Measurements from ENCODE around the gene DCUN1D2.

DCUN1D2 gene

DNA sequence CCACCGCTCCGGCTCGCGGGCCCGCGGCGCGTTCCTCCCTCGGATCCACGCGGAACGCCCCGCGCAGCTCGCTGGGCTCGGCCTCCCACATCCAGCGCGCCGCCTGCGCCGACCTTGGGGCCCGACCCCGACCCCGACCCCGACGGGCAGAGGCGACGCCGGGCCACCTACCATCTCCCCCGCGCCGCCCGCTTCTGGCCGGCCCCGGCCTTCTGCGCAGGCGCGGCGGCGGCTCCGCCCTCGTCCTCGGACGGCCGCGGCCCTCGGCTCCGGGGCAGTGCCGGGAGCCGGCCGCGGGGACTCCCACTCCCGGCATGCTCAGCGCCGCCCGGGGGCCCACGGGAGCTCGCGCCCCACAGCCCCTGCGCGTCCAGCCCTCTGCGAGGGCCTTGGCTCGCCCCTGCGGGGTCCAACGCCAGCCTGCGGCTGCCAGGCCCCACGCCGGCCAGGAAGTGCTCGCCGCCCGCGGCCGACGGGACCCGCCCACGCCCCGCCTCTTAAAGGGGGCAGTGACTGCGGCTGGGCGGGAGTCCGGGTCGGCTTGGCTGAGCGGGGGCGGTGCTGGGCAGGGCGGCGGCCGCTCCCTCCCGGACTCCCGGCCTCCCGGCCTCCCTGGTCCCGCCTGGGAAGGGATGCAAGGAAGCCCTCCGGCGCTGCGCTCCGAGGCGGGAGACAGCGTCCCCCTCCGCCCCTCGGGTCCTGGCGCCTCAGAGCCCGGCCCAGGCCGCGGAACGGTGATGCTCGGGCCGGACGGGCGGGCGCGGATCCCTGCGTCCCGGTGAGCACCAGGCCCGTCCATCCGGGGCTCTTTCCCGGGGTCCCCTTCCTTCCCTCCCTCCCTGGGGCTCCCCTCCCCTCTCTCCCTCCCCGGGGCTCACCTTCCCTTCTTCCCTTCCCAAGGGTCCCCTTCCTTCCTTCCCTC is at the start of gene DCUN1D2:
Gene DCUN1D2 (minus strand): TSS at position 216 of the 922 bp plus-strand sequence. CDS start 42 bp downstream, at position 174.
- TF ChIP-seq POLR2A (IDR thresholded peaks at IDR 0.05; ENCODE audit: low read depth, low read length), result peak; percentile 75
- DNase-seq (ENCODE audit: insufficient read length, low spot score) (peak; percentile 97), FAIRE-seq (no peak)

DNA sequence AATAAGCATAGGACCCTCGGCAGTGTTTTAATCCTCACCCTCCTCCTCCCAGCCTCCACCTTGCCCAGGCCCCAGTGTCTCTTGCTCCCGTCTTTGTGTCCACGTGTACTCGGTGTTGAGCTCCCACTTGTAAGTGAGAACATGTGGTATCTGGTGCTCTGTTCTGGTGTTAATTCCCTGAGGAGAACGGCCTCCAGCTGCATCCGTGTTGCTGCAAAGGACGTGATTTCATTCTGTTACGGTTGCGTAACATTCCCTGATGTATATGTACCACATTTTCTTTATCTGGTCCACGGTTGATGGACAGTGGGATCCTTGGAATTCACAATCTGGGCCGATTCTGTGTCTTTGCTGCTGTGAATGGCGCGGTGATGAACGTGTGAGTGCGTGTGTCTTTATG is 49.3 kb upstream of the DCUN1D2 start:
- no peak for FAIRE-seq
- no peak for TF ChIP-seq POLR2A (IDR thresholded peaks at IDR 0.05; ENCODE audit: low read depth, low read length)
- DNase-seq (ENCODE audit: insufficient read length, low spot score), result no peak

DNA sequence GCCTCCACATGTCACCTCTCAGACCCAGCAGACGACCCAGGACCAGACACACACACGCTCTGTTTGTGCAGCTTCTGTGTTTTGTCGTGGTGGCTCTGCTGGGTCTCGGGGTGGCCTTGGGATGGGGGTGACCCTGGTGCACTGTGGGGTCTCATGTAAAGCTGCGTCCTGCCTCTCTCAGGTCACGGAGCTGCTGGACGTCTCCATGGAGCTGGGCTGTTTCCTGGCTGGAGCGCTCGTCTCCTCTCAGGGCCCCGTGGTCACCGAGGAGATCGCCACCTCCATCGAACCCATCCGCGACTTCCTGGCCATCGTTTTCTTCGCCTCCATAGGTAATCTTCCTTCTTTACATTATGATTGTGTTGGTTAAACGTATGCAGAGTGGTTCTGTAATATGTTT is 48.7 kb upstream of the DCUN1D2 start:
- no peak for TF ChIP-seq POLR2A (IDR thresholded peaks at IDR 0.05; ENCODE audit: low read depth, low read length)
- DNase-seq (ENCODE audit: insufficient read length, low spot score) (no peak), FAIRE-seq (no peak)

DNA sequence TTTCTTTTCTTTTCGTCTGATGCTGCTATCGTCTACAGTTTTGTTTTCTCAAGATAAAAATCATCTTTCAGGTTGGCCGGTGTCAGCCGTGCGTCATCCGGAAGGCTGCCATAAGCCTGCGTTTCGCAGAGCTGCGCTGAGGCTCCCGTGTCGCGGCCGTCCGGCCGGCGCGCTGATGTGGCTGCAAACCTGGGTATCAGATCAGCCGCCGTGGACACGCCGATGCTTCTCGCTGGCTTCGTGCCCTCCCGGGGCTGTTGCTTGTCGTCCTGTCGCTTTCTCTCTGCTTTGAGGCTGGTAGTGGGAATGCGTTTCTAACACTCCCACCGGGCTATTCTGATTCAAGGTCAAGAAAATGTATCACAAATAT is 48.2 kb upstream of the DCUN1D2 start:
- TF ChIP-seq POLR2A (IDR thresholded peaks at IDR 0.05; ENCODE audit: low read depth, low read length), result no peak
- DNase-seq (ENCODE audit: insufficient read length, low spot score), result no peak
- no peak for FAIRE-seq

DNA sequence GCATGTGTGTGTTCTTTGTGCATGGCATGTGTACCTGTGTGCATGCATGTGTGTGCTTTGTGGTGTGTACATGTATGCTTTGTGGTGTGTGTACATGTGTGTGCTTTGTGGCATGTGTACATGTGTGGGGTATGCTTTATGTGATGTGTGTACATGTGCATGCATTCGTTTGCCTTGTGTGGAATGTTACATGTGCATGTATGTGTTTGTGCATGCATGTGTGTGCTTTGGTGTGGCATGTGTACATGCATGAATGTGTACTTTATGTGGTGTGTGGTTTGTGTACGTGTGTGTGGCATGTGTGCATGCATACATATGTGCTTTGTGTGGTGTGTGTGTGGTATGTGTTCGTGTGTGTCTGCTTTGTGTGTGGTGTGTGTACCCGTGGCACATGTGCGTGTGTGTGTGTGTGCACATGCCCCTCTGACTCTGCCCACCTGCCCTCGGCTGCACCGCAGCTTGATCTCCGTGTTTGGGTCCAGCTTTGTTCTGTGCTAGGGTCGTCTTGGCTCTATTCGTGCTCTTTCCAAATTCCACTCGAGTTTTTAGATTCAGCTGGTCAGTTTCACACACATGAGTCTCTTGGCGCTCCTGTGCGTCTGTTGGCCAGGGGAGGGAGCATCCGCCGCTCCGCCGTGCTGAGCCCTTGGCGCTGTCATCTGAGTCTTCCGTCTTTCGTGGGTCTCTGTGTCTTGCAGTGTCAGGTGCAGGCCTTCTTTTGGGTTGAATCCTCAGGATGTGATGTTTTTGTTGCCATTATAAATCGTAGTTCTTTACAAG is 47.6 kb upstream of the DCUN1D2 start:
- FAIRE-seq (no peak), DNase-seq (ENCODE audit: insufficient read length, low spot score) (no peak)
- no peak for TF ChIP-seq POLR2A (IDR thresholded peaks at IDR 0.05; ENCODE audit: low read depth, low read length)

DNA sequence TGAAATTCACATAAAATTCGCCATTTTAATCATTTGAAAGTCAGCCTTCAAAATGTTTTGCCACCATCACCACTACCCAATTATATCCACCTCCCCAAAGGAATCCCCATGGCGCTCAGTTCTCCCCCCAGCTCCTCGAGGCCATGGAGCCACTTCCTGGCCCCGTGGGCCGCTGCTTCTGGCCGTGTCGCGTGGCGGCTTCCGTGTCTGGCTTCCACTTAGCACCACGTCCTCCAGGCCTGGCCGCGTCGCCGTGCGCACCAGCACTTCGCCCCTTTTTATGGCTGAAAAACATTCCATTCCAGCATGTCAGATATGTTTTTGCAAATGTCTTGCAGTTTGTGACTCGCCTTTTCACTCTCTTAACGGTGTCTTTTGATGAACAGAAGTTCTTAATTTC is 46.7 kb upstream of the DCUN1D2 start:
- FAIRE-seq (no peak), DNase-seq (ENCODE audit: insufficient read length, low spot score) (no peak)
- no peak for TF ChIP-seq POLR2A (IDR thresholded peaks at IDR 0.05; ENCODE audit: low read depth, low read length)

DNA sequence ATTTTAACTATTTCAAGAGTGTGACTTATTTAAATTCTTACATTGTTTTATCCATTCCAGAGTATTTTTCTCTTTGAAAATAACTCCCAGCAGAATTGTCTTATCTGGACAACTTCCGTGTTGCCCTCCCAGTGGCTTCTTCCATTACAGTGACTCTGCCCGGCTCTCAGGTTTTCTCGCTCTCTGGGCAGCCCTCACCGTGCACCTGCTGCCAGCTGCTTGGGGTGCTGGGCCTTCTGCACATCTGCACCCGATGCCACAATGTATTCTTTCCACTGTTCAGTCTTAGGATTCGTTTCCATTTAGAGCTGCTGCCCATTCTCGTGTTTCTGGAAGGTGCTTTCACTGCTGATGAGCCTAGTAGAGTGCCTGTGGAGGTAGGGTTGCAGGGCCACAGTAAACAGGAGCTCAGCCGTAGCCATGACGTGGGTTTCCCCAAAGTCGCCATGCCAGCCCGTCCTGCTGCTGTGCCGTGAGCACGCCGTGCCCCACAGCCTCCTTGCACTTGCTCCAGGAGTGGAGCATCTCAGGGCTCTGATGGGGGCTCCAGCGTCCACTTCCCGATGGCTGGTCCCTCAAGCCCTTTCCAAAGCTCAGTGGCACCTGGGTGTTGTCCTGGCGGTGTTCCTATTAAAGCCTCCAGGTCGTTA is 46.1 kb upstream of the DCUN1D2 start:
- no peak for TF ChIP-seq POLR2A (IDR thresholded peaks at IDR 0.05; ENCODE audit: low read depth, low read length)
- FAIRE-seq (no peak), DNase-seq (ENCODE audit: insufficient read length, low spot score) (no peak)

DNA sequence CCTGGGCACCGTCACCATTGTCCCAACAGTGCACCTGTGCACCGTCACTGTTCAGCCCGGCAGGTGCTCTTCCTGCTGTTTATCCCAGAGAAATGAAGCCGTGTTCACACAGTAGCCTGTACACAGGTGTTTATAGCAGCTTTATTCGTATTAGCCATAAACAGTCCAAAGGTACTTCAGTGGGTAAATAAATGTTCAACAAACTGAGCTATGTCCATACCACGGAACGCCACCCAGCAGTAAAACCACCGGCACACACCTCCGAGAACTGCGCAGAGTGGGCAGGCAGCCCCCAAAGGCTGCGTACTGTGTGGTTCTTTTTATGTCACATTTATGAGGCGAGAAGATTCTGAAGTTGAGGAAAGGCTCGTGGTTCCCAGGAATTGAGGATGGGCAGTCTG is 44.9 kb upstream of the DCUN1D2 start:
- DNase-seq (ENCODE audit: insufficient read length, low spot score), result no peak
- TF ChIP-seq POLR2A (IDR thresholded peaks at IDR 0.05; ENCODE audit: low read depth, low read length), result no peak
- FAIRE-seq, result no peak

DNA sequence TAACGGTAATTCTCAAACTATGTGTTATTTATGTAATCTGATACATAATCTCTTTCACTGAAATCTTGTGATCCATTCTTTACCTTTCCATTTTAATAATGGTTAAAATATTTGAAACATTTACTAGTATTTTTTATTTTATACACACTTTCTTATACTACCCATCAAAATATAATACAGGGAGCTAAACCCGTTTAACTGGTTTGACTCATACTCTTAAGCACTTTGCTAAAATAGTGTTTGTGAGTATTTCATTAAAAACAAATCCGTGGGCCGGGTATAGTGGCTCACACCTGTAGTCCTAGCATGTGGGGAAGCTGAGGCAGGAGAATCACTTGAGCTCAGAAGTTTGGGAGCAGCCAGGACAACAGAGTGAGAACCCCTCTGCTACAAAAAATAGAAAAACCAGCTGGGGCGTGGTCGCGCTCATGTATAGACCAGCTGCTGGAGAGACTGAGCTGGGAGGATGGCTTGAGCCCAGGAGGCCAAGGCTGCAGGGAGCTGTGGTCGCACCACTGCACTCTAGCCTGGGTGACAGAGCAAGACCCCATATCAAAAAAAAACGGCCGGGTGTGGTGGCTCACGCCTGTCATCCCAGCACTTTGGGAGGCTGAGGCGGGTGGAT is 43.8 kb upstream of the DCUN1D2 start:
- DNase-seq (ENCODE audit: insufficient read length, low spot score) (no peak), FAIRE-seq (no peak)
- TF ChIP-seq POLR2A (IDR thresholded peaks at IDR 0.05; ENCODE audit: low read depth, low read length), result no peak

DNA sequence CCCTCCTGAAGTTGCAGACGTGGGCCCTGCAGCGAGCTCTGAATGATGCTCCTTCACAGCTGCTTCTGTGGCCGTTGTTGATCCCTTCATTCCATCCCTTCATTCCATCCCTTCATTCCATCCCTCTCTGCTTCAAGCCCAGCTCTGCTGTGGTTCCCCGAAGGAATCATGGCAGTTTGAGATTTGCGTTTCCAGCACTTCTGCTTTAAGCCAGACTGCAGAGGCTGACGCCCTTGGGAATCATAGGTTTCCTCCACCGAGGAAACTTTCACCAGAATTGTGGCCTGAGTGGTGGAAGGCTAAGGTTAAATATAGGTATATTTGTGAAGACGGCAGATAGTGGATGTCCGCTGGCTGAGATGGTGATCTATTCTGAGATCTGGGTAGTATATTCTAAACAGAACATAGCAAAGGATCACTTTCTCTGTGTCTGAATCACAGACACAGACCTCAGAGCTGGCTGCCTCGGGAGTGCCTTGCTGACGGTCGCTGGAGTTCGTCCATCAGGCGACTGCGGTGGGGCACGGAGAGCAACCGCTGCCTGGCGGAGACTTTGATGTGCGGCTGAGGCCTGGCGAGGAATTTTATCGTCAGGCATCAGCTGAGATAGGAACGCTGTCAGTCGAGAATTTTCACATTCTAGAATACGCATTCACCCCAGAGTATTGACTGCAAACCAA is 42.8 kb upstream of the DCUN1D2 start:
- FAIRE-seq (no peak), DNase-seq (ENCODE audit: insufficient read length, low spot score) (no peak)
- TF ChIP-seq POLR2A (IDR thresholded peaks at IDR 0.05; ENCODE audit: low read depth, low read length), result no peak

DNA sequence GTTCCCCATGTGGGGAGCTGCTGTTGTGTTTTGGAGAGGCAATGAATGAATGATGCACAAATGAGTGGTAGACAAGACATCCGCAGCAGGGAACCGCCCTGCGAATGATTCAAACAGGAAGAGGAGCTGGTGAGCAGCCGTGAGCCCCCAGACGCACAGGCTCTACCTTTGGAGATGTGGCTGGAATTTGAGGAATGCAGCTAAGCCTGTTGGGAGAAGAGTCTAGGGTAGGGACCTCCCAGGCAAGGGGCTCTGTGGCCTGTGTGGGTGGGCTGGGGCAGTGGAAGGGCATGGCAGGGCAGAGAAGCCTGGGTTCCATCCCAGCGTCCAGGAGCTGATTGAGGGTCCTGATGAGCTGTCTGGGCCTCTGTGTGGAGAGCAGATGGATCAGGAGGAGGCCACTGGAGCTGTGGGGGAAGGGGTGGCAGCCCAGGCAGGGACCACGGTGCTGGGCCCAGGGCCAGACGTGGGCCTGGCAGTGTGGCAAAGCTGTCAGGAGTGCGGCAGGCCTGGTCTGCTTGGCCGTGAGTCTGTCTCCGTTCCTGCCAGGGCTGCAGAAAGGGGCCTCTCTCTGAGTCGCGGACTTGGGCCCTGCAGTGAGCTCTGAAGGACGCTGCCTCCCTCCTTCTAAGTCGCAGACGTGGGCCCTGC is 41.8 kb upstream of the DCUN1D2 start:
- peak; percentile 71 for FAIRE-seq

DNA sequence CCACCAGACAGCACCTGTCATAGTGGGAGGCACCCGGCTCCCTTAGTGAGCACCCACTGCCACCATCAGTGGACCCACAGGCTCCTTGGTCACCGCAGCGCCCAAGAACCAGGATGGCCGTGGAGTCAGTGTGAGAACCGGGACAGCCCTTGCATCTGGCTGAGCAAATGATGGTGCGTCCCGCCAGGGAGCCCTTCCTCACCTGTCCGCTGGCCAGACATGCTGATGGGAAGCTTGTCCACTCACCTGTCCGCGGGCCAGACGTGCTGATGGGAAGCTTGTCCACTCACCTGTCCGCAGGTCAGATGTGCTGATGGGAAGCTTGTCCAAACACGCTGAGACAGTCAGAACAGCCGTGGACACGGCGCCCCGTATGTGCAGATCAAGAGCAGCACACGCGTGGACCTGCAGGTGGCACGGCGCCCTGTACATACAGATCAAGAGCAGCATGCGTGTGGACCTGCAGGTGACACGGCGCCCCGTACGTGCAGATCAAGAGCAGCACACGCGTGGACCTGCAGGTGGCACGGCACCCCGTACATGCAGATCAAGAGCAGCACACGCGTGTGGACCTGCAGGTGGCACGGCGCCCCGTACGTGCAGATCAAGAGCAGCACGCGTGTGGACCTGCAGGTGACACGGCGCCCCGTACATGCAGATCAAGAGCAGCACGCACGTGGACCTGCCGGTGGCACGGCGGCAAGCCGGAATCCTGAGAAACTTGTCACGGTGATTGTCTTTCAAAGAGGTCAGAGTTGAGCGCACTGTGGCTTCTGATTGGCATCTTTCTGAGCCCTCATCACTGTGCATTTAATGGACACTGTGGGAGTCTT is 40.7 kb upstream of the DCUN1D2 start:
- 0 out of 2 replicates have a peak, but pooled peaks have one; percentile 5 for TF ChIP-seq POLR2A (IDR thresholded peaks at IDR 0.05; ENCODE audit: low read depth, low read length)
- no peak for FAIRE-seq

More for the DNA sequence above, 41.8 kb upstream of the DCUN1D2 start:
- TF ChIP-seq POLR2A (IDR thresholded peaks at IDR 0.05; ENCODE audit: low read depth, low read length), result no peak
- DNase-seq (ENCODE audit: insufficient read length, low spot score), result peak; percentile 83

More for the DNA sequence above, 40.7 kb upstream of the DCUN1D2 start:
- DNase-seq (ENCODE audit: insufficient read length, low spot score), result no peak
